Measurements from ENCODE around the gene MAST4.

The MAST4 gene

DNA sequence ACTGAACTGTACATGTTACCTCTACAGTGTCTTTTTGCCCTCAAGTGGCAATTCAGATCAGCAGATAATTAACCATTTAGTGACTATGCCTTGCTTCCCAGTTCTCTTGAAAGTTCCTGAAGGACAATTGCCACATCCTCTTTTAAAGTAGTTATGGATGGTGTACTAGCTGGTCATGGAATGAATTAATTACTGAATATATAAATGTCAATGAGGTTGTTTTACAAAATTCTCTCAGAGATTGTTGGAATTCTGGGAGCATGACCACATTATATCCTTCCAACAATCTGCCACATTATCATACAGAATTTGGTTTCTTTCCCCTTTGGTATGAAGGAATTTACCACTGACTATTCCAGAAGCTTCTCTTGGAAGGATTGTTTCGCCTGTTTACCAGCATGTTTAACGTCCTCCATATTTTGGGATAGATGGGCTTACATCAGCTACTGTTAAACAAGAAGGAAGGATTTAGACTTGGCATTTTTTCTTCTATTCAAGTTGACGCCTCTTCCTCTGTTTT, 424.0 kb downstream of the MAST4 start:
- DNase-seq (ENCODE audit: low spot score): no peak

DNA sequence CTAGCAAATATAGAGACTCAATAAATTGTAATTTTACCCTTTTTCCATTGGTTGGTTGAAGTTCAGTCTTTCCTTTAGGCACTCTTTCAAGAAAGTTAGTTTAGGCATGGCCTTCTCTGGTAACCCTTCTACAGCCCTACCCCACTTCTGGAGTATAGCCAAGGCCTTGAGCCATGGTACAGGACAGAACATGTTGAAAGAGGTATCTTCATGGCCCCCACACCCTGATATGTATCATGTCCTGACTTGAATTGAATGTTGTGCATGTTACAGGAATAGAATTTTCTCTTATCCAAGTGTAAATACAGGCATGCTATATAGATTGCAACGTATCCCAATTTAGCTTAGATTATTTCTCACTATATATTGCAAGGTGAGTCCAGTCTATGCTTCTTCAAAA, 424.8 kb downstream of the MAST4 start:
- DNase-seq (ENCODE audit: low spot score): no peak

DNA sequence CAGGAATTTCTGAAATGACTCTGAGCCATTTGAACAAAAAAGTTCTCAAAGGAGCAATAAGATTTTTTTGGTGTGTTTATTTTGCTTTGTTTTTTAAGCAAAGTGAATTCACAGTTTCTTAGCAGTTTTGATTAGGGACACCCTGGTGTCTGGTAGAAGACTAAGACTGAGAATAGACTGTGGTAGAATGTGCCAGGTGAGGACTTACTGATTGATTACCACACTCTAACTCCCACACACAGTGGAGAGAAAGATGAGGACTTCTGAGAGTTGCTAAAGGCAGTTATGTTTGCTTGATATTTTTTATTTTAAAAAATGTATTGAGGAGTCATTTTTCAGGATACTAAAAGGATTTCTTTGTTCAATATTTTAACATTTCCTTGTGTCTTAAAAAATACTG, 425.3 kb downstream of the MAST4 start:
- no peak for DNase-seq (ENCODE audit: low spot score)

DNA sequence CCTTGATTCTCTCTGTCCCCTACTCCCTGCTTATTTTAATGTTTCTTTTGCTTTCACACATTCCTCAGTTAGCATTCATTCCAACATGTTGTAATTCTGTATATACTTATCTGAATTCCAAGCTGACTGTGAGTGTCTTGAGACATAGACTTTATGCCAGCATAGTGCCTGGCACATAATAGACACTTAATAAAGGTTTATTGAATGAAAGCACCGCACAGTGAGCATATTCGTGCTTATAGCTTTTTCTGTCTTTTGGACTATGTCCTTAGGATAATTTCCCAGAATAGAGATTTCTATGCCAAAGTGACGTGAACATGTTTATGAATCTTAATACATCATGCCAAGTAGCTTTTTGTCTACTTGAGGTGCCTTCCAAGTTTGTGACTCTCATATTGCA, 425.8 kb downstream of the MAST4 start:
- no peak for DNase-seq (ENCODE audit: low spot score)

DNA sequence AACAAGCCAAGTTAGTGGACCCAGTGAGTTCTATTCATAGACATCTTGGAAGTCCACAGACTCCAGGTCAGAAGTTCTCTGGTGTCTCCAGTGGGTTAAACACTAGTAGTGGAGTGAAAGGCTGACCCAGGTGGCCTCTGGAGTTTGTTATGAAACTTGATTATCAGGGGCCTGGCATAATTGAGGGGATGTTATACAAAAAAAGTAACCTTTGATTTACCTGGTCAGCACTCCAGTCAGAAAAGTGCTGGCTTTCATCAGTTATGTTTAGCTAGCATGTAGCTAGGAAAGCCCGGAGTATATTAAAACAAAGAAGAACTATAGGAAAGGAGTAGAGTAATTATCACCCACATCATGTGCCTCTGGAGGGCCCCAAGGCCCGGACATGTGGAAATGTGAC, 429.3 kb downstream of the MAST4 start:
- no peak for DNase-seq (ENCODE audit: low spot score)

DNA sequence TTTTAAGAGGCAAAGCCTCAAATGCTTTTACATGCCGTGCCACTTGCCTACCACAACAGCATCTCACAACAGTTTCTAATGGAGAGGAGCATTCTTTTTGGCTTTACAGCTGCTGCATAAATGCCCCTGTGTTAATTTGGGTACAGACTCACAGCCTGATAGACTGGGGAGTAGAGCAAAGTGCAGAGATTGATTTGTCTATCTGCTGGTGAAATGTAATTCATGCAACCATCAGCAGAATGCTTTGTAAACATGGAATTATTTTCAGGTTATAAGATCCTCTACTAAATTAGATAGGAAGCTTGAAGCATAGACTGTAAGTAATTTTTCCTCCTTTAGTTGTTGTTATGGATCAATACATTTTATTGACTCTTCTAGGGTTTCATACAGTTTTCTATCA, 430.1 kb downstream of the MAST4 start:
- DNase-seq (ENCODE audit: low spot score): no peak

DNA sequence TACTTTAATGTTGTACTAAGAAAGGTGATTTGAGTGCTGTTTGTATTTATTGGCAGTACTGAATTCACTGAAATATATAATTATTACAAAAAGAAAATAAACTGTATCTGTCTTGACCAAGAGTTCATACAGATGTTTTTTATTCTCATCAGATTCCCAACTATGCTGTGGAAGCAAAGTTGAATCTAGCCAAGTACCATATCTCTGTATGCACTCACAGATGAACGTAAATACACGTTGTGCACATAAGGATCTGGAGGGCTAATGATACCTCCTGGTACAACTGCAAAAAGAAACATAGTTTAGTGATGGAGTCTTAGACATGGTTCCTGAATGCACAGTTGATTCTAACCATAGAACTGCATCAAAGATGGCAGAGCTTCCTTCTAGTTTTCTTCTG, 431.0 kb downstream of the MAST4 start:
- DNase-seq (ENCODE audit: low spot score): no peak

DNA sequence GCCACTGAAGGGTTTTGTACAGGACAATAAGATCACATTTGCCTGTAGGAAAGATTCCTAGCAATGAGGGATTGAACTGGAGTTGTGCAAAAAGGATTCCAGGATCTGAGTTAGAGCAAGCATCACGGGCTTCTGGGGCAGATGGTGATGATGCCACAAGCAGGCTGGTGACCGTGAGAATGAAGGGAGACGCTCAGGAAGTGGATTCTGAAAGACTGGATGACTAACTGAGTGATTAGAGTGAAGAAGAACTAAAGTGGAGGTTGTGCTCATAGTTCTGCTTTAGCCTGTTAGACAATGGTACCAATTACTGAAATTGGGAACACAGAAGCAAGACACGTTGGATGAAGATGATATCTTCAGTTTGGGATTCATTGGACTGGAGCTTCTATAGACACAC, 432.2 kb downstream of the MAST4 start:
- DNase-seq (ENCODE audit: low spot score): no peak

DNA sequence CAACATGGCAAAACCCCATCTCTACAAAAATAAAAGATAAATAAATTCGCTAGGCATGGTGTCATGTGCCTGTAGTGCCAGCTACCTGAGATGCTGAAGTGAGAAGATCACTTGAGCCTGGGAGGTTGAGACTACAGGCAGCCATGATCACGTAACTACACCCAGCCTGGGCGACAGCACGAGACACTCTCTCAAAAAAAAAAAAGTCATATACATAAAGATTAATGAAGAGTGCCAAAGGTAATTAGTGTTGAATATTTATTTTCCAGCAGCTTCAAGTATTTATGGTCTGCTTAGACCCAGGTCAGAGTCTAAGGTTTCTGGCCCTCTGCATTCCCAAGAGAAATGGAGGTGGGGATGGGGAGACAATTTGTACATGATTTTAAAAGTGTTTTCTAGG, 432.7 kb downstream of the MAST4 start:
- no peak for DNase-seq (ENCODE audit: low spot score)

DNA sequence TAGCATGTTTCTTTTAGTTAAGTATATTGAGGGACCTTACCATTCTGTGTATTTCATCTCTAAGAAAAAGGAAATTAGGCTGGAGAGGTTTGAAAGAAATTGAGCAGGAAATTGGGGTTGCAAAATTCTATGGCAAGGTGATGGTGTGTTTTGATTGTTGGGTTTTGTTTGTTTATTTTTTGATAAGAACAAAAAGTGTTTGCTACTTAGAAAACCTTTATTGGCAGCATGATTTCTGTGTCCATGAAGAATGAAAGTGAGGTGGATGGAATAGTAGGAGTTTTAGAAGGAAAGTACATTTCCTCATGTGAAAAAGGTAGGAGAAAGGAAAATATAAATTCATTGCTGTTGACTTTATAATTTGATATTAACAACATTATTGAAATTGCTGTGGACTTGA, 433.3 kb downstream of the MAST4 start:
- DNase-seq (ENCODE audit: low spot score): no peak

DNA sequence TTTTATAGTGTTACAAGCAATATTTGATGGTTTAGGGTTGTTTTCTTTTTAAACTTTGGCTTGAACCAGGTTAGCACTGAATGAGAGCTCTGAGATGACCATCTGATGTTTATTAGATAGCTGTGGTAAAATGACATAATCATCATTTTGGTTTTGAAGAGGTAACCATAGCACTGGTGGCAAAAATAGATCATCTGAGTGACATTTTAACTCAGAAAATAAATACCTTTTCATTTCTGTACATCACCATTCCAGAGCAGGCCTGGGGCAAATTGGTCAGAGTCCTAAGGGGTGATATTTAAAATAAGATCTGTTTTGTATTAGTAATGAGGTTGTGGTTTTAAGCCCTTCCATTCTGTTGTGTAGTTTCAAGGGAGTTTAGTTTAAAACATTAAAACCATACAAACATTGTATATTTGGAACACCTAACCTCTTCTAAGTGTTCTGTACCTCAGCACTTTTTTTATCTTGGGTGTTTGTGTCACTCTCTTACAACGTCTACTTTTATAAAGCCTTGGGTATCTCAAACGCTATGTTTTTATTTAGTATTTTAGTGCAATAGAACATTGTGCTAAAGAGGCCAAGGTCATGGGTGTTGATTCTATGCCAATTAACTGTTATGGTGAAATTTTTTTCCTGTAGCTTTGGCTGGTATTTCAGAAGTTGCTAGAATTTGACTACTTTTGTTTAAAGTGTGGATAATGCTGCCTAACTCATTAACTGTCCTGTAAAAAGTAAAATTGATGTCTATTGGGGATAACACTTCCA, 434.3 kb downstream of the MAST4 start:
- DNase-seq (ENCODE audit: low spot score): no peak

DNA sequence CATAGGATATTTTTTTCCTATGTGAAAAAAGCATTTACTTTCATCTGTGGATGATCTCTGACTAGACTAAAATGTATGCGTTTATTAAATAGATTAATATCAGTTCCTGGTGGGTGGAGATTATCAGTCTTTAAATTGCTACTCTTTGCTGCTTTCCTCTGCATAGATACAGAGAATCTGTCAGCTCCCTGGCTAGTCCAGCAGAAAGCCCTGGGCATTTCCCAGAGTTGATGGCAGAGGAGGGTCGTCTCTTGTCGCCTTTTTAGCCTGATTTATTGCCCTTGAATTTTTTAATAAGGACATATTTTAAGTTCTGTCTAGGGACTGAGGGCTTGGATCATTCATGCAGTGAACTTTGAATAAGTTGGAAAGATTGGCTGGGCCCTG, 434.9 kb downstream of the MAST4 start:
- no peak for DNase-seq (ENCODE audit: low spot score)

DNA sequence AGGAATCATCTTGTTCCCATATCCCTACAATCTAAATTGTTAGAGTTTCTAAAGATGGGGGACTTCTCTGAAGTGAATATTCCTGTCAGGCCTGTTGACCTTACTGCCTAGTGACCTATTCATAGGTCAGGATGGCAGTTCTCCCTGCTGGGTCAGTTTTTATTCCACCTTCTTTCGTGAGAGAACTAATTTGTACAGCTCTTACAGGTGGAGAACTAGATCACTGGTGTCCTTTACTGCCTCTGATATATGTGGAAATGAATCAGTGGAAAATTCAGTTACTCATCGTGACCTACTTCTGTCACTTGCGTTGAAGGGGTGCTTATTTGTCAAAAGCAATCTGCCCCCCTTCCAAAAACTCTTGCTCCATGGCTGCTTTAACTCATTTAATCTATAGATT, 435.5 kb downstream of the MAST4 start:
- DNase-seq (ENCODE audit: low spot score): no peak

DNA sequence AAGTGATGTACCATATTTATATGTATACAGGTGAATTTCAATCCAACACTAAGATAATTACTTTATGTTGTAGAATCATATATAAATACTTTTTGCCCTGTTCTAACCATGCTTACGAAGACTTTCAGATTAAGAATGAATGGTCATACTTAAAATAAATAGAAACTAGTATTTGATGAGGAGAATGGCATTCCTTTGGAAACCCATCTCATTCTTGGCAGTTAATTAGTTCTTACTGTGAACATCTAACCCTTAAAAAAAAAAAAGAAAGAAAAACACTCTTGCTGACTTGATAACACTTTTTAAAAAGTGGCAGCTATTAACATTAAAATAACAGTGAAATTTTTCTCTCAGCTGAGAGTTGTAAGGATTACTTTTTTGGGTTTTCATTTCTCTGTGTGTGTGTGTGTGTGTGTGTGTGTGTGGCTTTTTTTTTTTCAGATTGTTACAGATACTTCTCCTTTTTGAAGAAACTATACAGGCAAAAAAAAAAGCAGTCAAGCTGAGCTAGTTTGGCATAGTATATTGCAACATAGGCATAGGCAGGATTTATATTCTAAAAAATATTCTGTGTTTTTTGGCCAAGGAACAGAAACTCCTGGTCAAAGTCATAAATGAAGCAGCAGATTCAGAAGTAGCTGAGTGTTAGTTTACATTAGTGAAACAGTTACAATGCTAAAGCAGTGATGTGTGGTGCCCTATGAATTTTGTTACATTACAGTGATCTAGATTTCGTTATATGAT, 436.9 kb downstream of the MAST4 start:
- DNase-seq (ENCODE audit: low spot score): no peak

DNA sequence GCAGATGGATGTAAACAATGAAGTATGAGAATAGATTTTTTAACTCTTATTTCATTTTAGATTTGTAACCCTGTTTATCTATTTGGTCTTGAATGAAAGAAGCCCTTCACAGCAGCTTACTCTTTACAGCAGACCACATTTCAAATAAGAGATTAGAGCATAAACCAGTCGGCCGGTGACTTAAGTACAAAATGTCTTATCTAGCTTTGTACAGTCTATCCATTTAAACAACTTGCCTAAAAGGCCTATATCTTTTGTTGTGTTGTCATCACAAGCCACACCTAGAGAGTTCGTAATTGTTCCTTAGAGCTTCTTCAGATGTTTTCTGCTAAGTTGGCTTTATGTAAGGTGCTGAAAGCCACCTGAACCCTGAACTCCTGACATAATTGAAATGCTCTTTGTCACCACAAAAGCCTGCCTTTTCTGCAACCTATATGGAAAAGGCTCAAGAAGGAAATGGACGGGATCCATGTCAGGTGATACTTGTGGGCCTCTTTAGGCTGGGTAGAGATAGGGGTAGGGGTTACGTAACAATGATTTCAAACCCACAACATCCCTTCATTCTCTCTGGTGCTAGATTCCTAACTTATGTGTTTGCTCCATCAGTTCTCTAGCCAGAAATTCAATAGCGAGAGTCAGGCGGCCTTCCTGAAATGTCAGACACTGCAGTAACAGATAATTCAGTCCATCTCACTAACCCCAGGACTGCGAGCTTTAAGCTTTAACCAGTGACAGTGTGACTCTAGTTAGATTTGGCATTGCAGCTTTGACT, 437.9 kb downstream of the MAST4 start:
- no peak for DNase-seq (ENCODE audit: low spot score)

DNA sequence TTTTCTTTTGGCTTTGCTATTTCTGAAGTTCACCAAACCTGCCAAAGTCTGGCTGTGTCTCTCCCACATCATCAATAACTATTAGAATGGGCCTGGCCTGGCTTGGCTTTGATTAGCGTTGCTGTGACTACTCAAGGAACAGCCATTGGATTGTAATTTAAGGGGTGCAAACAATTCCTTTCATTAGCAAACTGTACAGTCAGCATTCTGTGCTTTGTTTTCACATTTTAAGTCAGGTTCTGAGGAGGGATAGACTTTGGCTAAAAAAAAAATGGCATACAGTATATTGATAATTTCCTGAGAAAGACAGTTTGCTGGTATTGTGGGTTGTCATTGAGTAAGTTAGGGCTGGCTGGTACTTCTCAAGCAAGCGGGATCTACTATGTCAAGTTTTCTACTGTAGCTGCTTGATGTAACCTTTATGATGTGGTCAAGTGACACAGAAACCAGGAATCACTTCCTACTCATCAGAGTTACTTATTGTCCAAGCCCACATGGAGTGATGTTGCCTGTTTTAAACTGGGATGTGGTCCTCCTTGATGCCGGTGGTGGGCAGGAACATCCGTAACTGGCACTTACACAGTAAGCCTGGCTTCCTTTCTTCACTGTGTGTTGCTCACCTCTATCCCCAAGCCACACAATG, 439.0 kb downstream of the MAST4 start:
- DNase-seq (ENCODE audit: low spot score): no peak

DNA sequence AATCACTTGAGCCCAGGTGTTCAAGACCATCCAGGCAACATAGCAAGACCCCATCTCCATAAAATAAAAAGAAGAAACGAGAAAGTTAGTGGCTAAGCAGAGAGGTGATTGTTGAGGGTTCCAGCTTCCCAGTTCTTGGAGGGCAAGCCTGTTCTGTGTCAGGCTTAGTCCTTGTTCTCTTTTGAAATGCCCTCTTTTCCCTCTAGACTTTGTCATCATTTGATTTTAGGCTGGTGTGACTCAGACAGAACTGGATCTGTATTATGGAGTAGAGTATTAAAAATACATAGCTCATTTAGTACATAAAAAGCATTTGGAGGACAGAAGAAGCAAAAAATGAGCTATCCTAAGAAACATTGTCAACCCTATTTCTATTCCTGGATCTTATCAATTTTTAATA, 441.0 kb downstream of the MAST4 start:
- DNase-seq (ENCODE audit: low spot score): no peak

DNA sequence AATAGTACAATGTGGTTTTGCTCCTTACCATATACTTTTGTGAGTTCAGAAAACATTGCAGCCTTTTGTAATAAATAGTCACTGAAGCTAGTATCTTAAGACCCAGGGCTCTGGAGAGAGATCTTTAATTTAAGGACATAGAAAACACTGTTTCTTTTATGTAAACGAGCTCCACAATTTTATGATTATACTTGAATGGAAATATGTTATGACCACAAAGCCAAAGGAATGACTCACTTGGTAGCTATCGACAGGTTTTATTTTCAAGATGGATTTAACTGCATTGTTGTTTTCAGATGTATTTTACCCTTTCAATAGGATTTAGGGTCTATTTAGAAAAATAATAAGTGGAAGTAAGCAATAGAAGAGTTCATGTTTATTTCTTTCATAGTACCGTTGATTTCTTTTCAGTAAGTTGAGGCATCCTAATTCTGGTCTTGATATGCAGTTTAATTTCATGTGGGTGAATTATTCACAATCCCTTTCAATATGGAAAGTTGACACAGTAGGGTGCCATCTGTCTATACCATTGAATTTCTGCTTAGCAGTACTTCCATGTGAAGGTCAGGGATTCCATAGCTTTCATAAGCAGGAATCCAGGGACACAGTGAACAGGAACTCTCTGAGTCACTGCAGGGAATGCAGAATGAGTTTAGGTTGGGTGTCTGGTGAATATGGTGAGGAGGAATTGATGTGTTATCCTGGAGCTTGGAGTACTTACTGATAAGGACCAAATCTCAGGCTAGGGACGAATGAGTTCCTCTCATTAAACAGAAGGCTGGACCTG, 442.8 kb downstream of the MAST4 start:
- no peak for DNase-seq (ENCODE audit: low spot score)

DNA sequence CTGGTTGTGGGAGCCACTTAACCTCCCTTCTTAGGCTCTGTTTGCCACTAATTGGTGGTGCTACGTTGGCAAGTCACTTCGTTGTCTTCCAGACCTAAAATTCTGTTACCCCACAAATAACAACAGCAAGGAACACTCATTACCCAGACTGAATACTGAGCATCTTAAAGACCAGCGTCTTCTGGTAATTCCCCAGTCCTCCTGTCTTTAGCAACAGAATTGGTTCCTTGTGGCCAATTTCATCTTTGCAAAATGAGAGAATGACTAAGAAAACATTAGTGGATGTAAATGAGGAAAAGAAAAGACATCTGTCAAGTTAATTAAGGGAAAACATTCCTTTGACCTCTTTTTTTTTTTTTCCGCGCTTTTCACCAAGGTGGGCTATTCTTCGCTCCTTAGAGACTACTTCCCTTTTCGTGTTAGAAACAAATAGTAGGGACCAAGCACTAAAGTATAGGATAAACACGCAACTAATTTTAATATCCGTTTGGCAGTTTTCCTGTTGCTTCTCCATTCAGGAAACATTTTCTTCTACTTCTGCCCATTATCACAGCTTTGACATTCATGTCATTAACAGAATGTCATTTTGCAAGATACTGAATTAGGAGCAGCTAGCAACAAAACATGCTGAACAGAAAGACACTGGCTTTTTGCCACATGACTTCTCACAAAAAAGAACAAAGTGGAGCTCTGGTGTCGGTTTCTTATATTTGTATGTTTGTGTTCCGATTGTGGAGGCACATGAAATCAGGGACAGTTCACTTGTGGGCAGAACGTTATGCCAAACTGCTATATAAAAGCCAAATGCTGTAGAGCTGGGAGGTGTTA, 446.2 kb downstream of the MAST4 start:
- DNase-seq (ENCODE audit: low spot score): no peak

DNA sequence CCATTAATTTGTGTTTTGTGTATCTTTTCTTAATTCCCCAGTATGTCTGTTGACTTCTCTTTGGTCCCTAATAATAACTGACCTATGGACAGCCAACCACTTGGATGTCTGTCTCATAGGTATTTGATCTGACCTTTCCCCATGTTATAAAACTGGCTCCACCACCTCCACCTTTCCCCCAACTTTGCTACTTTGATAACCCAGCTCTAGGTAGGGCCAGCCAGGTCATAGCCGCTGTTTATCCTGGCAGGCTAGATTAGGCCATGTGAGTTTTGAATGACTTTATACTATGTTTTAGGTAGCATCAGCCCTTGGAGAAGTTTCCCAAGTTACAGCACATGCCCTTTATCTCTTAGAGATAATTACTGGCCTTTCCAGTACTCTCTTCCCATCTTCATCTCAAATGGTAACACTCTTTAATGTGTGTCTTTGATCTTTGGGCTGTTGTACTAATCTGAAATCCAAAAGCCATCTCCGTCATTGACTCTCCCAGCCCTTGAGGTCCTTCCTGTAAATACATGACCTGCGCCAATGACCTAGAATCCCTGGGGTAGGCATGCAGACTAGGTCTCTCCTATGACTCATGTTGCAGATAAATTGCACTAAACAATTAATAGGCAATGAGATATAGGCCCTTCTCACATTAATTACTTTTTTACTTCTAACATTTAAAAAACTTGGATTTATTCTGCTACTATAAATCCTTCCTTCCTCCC, 447.8 kb downstream of the MAST4 start:
- no peak for DNase-seq (ENCODE audit: low spot score)
